SK-N-SH treated with all-trans-retinoic acid at 6 μM for 48 hours (cell line): ENCODE data around the gene APOC4.

Experiments
- ESRRG ChIP-seq: fragments of 250-450 bp; sonication (Bioruptor Pico); IDR thresholded peaks from 2 replicates; pipeline ENCODE4 v1.6.1; 2021; ENCODE audit warnings: mild to moderate bottlenecking
- PATZ1 ChIP-seq: fragments of 250-450 bp; sonication (Bioruptor Pico); IDR thresholded peaks from 2 replicates; pipeline ENCODE4 v1.8.0; 2020; ENCODE audit warnings: mild to moderate bottlenecking, moderate library complexity, borderline replicate concordance

DNA sequence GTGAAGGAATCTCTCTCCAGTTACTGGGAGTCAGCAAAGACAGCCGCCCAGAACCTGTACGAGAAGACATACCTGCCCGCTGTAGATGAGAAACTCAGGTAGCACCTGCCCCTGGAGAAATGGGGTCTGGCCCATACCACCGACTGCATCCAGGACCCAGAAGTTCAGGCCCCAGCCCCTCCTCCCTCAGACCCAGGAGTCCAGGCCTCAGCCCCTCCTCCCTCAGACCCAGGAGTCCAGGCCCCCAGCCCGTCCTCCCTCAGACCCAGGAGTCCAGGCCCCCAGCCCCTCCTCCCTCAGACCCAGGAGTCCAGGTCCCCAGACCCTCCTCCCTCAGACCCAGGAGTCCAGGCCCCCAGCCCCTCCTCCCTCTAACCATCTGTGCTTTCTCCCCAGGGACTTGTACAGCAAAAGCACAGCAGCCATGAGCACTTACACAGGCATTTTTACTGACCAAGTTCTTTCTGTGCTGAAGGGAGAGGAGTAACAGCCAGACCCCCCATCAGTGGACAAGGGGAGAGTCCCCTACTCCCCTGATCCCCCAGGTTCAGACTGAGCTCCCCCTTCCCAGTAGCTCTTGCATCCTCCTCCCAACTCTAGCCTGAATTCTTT lies 6.8 kb downstream of the APOC4 start:
- TF ChIP-seq ESRRG (CRISPR knock-in tag) = no peak
- no peak for TF ChIP-seq PATZ1
